Epithelial cell of proximal tubule (primary cell): ENCODE results near the gene RAB11FIP2. TPM values are rescaled to one million over a fixed set of nuclear protein-coding genes. Genes with fewer than 3 reads are reported as not detected.

Experiments used
- DNase-seq: peaks from one replicate; pipeline ENCODE4 v3.0.0-alpha.2; 2011; ENCODE audit warnings: low read depth
- H3K4me3 ChIP-seq: 2 replicates; pipeline ENCODE4 v1.5.1; 2011; ENCODE audit warnings: low read depth, mild to moderate bottlenecking, low read length
- total RNA-seq: library from RNA; depleted of rRNA; stranded (reverse); fragments of >200 nt; gene quantifications from 2 replicates; pipeline ENCODE4 v1.2.3, GENCODE V29; 2015
- TF ChIP-seq, protein P1 (sequence below): conservative IDR thresholded peaks from 2 replicates; pipeline ENCODE4 v1.5.1; 2012; ENCODE audit warnings: low read depth, mild to moderate bottlenecking, low read length

Gene RAB11FIP2
- total RNA-seq, 1 donor from 2014 or later: 6.1 TPM

GRCh38 chr10:117964536-117964935, 82.2 kb downstream of the RAB11FIP2 start:
- TF ChIP-seq, protein P1, sequence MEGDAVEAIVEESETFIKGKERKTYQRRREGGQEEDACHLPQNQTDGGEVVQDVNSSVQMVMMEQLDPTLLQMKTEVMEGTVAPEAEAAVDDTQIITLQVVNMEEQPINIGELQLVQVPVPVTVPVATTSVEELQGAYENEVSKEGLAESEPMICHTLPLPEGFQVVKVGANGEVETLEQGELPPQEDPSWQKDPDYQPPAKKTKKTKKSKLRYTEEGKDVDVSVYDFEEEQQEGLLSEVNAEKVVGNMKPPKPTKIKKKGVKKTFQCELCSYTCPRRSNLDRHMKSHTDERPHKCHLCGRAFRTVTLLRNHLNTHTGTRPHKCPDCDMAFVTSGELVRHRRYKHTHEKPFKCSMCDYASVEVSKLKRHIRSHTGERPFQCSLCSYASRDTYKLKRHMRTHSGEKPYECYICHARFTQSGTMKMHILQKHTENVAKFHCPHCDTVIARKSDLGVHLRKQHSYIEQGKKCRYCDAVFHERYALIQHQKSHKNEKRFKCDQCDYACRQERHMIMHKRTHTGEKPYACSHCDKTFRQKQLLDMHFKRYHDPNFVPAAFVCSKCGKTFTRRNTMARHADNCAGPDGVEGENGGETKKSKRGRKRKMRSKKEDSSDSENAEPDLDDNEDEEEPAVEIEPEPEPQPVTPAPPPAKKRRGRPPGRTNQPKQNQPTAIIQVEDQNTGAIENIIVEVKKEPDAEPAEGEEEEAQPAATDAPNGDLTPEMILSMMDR: no peak
- DNase-seq: no peak
- H3K4me3 ChIP-seq: no peak overlapping the region

GRCh38 chr10:117960345-117960935, 86.3 kb downstream of the RAB11FIP2 start:
- H3K4me3 ChIP-seq: no peak overlapping the region
- no peak for DNase-seq
- TF ChIP-seq, protein P1: no peak

- no peak overlapping the region for H3K4me3 ChIP-seq
- TF ChIP-seq, protein P1: no peak
- DNase-seq: no peak
Measured at GRCh38 chr10:117956972-117957371, 89.8 kb downstream of the RAB11FIP2 start.

GRCh38 chr10:117955176-117955575, 91.6 kb downstream of the RAB11FIP2 start:
- TF ChIP-seq, protein P1: no peak
- no peak for DNase-seq
- no peak overlapping the region for H3K4me3 ChIP-seq
